DMS 273 treated with DMSO at 0.1 percent for 48 hours (cell line): Measurements from ENCODE around the gene USP49.
A peak's percentile ranks its signal among the peaks of the same experiment; 100 is the strongest.
"Not testable (repeated sequence)": the region's sequence is repeated elsewhere in the genome, so short reads cannot be mapped to it uniquely, and the experiment has no call there.

ENCODE experiments used
- DNase-seq: peaks from one replicate; lab custom pipeline; 2025; lab: John Stamatoyannopoulos, UW

Gene USP49

DNA sequence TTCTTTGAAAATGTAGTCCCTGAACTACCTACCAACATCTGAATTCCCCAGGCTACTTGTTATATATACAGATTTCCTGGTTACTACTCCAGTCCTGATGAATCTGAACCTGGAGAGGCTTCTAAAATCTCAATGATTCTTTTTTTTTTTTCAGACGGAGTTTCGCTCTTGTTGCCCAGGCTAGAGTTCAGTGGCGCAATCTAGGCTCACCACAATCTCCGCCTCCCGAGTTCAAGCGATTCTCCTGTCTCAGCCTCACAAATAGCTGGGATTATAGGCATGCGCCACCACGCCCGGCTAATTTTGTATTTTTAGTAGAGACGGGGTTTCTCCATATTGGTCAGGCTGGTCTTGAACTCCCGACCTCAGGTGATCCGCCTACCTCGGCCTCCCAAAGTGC lies 83.2 kb downstream of the USP49 start:
- DNase-seq = not testable (repeated sequence)

DNA sequence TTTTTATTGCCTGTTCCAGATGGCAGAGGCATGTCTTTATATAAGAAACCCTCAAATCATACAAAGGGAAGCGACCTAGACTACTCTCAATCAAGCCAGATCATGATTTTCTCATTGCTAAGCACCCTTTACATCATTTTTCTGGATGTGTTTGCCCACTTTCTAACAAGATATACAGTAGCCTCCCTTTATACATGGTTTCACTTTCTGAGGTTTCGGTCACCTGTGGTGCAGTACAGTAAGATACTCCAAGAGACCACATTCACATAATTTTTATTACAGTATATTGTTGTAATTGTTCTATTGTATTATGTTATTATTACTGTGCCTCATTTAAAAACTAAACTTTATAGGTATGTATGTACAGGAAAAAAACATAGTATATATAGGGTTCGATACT lies 84.1 kb downstream of the USP49 start:
- no peak for DNase-seq

DNA sequence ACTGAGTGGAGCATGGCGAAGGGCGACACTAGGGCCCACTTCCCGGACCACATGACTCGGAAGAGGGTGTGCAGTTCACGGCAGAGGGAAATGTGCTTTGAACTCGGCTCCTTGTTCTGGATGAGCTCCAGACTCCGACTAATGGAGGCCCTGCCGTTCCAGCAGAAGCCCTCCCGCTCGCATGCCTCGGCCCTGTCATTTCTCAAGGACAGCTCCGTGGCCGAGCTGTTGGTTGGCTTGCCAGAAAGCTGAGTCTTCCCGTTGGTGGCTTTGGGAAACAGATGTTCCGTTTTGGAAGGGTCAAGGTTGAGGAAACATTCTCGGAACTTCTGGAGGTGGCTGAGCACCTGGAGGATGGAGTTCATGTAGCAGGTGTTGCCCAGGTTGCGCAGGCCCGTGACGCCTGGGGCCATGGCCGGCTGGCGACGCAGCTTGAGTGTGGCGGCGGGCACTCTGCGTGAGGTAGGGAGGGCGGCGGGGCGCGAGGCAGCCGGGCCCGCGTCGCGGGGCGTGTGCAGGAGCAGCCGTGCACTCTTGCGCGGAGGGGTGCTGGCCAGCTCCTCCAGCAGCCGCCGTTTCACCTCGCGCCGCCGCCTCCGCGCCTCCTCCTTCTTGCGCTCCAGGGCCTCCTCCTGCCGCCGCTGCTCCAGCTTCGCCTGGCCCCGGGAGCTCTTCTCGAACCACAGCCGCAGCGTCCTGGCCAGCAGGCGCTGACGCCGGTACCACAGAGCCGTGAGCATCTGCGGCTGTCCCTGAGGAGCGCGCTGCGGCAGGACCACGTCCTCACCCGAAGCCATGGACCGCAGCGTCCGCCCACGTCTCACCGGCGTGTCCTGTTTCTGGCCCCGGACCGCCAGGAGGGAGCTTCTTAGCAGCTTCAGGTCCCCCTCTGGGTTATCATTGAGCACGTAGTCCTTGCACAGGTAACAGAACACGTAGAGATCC lies 89.1 kb downstream of the USP49 start:
- DNase-seq = no peak

DNA sequence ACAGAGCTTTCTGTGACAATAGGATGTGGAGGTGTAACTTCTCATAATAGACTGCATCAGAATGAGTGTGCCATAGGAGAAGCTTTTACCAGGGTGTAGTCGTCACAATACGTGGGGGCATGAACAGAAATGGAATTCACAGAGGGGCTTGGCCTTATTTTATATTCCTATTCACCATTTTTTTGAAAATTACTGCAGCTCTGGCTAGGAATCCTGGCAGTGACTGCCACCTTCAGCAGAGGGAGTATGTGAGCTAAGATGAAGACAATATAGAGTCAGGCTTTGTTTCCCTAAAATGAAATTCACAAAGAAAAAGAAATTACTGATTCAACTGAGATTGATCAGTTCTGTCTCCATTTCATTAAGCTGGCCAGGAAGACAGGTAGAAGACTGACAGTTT lies 93.8 kb downstream of the USP49 start:
- DNase-seq = no peak

DNA sequence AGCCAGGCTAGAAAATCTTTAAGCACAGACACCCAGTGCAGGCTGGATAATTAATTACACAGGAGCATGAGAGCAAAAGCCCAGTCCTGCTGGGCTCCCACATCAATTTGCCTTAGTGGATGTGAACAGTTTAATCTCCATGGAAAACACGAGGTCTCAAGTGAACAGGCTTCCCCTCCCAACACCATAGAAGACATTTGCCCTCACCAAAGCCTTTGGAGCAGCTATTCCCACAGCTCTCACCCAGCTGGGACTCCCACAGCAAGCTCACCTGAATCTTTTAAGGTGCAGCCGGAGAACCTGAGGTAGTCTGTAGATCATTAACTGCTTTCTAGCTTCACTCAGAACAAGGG lies 95.6 kb downstream of the USP49 start:
- DNase-seq = no peak

DNA sequence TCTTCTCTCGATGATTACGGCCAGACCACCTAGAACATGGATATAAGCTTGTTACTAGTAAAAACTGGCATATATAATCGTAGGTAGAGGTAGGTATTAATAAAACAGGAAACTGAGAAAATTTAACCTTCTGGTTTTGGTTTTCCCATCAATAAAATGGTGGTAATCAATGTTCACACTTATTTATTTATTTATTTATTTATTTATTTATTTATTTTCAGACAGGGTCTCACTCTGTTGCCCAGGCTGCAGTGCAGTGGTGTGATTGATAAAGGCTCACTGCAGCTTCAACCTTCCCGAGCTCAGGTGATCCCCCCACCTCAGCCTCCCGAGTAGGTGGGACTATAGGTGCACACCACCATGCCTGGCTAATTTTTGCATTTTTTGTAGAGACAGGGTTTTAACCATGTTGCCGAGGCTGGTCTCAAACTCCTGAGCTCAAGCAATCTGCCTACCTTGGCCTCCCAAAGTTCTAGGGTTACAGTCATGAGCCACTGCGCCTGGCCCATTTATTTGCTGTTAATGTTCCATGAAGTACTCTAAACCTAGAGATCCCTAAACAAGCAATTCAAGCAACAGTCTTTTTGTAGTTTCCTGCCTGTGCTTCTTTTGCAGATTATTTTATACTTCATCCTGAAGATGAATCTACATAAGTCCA lies 96.1 kb downstream of the USP49 start:
- no peak for DNase-seq

DNA sequence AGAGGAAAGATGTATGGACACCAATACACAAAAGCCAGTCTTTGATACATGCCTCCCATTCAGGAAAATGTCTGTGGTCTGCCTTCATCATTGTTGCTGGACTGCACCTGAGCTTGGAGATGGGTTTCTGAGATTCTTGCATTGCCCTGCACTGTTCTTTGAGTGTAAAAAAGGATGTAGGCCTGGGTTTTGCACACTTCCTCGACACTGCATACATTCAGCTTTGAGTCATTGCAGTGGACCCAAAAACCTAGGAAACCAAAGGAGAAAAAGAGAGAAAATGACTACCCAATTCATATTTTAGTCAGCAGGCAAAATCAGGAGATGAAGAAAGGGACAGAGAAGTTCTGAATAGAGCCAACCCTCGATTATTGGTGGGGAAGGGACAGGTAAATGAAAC lies 98.7 kb downstream of the USP49 start:
- no peak for DNase-seq

DNA sequence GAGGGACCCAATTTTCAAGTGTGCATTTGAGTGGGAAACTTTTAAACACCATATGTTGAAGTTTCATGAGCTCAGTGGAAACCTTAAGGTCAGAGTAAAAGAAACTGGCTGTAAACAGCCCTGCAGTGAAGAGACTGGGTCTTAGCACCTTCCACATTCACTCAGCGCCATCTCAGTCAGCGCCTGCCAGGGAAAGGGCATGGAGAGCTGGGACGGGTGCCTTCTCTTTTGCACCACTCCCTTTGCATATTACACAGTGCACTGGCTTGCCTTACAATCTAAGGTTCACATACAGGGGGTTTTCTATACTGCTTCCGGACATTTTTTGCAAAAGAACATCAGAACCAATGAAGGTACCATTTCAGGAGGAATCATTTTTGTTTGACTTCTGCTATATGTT lies 103.2 kb downstream of the USP49 start:
- DNase-seq = no peak

DNA sequence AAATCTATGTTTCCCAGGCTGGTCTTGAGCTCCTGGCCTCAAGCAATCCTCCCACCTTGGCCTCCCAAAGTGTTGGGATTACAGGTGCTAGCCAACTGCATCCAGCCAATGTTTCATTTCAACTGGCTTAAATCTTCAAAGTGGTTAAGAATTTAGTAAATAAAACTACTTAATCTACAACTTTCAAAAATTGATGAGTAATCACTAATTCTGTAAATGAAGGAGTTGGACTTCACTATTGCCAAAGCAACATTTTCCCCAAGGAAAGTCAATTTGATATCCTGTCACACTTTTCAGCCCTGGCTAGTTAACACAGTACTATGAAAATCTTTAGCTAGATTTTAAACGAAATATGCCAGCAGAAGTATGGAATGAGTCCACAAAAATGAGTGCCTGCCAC lies 103.9 kb downstream of the USP49 start:
- DNase-seq = no peak

DNA sequence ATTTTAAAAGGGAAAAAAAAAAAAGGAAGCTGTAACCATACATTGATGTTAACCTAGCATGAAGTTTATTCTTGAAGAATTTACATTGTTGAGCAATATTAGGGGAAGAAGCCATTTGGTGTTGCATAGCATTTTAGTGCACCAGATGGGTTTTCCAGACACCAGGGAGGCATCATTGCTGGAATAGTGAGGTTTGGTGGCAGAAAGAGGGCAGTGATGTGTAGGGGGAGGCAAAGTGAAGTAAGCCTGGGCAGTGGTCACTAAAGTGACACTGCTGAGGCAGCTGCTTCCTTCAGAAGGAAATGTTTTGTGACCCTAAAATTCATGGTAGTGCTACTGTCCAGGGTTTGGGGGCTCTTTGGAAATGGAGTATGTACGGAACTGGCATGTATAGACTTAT lies 105.1 kb downstream of the USP49 start:
- DNase-seq = no peak

DNA sequence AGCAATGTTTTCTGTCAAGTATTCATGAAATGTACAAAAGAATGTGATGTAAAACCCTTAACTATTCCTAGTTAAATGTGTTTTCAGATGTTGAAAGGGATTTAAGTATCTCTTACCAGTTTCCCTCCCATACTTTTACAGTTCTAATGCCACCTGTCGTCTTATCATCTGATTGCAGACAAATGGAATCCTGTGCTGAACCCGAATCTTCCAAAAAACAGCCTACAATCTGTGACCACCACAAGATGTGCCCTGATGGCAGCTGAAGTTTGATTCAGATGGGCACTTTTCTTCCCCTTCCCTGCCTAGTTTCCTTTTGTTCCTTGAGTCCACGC lies 105.8 kb downstream of the USP49 start:
- no peak for DNase-seq

DNA sequence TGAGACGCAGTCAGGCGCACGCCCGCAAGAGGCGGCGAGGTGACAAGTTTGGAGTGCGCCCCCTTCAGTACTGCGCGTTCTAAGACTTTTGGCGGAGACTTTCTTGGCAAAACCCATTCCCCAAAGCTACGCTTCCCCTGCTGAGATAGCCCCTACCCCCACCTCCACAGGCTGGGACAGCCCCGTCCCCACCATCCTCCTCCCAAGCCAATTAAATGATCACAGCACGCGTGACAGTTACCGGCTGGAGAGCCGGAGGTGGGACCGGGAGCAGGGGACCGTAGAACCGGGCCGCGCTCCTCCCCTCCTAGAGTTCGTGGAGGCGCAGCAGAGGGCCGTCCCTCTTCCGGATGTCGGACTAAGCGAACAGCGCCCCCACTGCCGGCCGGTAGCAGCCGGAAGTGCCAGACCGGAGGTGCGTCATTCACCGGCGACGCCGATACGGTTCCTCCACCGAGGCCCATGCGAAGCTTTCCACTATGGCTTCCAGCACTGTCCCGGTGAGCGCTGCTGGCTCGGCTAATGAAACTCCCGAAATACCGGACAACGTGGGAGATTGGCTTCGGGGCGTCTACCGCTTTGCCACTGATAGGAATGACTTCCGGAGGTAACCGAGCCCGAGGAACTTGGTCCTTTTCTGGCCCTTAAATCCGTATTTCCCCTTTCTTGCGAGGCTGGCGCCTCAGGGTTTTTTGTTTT lies 107.8 kb downstream of the USP49 start, which contains the start of gene TOMM6:
TOMM6 (plus strand) TSS at position 476 of the 699 bp plus-strand sequence; CDS start at position 480, 4 bp downstream.
- DNase-seq = peak; percentile 82

DNA sequence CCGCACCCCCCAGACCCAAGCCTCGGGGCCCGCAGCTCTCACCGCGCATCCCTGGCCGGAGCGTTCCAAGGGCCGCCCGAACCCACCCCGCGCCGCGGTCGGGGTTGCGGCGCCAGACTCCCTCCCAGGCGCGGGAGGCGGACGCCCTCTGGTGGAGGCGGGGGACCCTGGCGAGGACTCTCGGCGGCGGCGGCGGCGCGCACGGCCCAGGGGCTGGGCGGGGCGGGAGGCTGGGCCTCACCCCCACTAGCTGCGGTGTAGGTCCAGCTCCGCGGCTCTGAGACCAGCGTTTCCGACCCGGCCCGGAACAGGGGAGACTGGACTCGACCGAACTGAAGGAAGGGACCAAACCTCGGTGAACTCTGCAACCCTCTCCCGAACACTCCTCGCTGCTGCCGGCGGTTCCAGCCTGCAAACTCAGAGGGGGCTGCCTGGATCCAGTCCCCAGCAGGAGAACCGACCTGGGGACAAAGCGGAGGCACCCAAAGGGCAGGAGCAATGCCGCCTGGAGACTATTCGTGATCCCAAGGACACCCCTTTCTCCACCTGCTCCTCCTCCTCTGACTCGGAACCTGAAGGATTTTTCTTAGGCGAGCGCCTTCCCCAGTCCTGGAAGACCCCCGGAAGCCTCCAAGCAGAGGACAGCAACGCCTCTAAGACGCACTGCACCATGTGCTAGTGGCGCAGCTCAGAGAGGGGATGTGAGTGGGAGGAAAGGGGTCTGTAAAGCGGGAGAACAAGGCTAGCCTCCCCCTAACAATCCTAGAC lies 108.5 kb downstream of the USP49 start:
- DNase-seq = peak; percentile 54

DNA sequence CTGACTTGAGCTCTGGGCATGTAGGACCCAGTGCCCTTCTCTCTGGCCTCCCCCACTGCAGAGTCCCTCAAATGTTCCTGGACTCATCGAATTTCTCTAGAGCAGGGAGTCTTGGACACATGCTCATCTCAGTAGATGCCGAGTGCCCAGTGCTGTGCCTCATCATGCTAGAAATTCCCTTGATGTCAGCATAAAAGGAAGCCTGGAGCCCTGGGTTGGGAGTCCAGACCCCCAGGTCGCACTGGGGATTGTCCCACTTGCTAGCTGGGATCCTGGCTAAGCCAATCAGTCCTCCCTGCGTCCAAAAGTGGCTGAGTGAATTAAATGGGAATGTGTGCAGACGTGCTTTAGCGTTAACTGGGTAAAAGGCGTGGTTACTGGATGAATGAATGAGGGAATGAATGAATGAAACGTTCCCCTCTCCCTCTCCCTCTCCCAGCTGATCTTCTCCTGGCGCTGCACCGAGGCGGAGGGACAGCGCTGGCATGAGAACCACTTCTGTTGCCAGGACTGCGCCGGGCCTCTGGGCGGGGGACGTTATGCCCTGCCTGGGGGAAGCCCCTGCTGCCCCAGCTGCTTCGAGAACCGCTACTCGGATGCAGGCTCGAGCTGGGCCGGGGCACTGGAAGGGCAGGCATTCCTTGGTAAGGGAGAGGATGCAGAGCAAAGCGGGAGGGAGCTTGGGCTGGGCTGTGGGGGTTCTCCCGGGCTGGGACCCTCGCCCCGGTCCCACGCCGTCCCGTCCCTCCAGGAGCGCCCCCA lies 109.3 kb downstream of the USP49 start:
- DNase-seq = no peak

DNA sequence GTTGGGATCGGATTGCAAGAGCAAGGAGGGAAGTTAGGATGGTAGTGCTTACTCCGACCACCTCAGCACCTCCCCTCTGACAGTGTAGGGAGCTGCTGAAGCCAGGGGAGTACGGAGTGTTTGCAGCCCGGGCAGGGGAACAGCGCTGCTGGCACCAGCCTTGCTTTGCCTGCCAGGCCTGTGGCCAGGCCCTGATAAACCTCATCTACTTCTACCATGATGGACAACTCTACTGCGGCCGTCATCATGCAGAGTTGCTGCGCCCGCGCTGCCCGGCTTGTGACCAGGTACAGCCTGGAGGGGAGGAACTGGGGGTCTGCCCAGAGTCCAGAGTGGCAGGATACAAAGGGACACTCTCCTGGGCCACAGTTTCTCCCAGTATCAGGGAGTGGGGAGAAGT lies 109.9 kb downstream of the USP49 start:
- DNase-seq = no peak

DNA sequence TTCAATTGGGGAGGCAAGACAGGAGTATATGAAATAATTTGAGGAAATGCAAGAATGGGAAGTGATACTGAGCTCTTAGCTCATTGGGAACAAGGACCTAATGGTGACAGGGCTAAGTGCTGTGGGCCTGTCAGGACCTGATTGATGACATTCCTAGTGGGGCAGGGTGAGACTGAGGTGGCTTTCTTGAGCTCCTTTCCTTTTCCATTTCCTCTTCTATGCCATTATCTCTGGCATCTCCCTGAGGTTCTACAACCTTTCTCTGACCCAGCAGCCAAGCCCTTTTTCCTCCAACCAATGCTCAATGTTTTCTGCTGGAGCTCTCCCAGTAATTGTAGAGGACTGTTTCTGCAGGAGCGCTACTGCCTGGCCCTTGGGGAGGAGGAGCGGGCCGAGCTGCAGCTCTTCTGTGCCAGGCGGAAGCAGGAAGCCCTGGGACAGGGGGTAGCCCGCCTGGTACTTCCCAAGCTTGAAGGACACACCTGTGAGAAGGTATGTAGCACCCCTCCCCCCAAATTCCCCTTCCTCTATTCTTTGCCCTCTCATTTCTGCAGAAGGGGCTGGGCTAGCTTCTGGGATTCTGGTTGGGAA lies 110.5 kb downstream of the USP49 start:
- DNase-seq = no peak

DNA sequence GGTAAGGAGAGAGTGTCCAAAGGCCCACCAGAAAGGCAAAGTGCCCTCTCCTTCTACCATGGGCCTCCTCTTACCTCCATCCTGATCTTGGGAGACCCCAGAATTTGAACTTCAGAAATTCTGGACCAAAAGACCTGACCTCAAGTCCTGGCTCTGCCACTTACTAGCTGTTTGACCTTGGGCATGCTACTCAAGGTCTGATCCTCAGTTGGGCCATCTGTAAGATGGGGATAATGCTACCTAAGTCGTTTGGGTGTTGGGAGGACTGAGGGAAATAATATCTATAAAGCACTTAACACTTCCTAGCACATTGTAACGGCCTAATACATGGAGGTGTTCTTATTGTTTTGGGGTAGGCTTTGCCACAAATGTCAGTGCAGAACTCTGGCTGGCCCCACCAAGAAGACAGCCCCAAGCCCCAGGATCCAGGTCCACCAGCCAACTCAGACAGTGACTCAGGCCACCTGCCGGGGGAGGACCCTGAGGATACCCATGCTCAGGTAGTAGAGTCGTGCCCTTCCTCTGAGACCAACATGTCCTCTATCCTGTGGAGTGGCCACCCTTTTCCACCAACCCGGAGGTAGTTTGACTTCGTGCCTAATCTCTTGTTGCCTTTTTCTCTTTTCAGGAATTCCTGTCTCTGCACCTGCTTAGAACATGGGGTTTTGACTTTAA lies 111.9 kb downstream of the USP49 start:
- DNase-seq = no peak

DNA sequence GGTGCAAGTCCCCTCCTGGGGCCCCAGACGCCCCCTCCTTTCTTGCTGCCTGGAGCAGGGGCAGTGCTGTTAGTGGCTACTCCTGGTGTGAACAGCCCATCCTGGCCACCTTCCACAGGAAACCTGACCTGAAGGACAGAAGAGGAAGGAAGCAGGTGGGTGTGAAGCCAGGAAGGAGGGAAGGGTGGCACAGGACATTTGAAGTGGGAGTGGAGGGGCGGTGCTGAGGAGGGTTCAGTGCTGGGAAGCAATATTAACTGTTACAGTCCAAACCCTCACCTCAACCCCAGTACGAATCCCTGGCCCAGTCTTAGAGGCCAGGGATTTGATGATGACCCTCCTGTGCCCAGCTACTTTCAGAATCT lies 113.8 kb downstream of the USP49 start:
- no peak for DNase-seq

DNA sequence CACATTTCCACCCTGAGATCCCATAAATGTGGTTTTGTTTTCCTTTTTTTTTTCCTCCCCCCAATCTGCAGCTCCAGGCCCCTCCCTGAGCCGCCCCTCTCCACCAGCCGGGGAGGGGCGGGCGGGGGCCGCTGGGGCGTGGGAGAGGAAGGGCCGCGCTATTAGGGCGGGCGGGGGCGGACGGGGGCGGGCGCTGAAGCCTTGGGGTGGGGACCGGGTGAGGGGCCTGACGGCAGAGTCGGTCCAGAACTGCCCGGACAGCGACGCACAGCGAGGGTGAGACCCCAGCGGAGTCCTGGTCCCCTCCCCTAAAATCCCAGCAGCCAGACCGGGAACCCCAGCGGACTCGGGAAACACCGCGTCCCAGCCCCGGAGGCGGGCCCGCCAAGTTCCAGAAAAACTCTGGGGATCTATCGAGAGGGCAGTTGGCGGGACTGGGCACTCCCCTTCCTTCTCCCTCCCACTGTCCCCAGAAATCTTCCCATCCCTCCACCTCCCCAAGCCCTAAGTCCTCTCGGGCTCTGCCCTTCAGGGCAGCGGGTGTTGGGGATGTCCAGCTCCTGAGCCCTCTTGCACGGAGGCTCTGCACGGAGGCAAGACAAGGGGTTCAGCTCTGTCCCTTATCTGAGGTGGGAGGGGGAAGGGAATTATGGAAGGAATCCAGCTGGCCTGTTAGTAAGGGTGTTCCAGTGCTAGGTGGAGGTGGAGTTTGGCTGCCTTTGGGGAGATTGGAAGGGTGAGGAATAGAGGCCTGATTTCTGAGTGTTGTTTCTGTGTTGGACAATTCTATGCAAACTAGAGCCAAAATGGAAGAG lies 114.4 kb downstream of the USP49 start, which contains the start of gene PRICKLE4:
PRICKLE4 (plus strand) TSS at position 232 of the 815 bp plus-strand sequence. CDS start 2,692 bp downstream, outside the sequence.
- peak; percentile 5 for DNase-seq
